Breast epithelium (tissue), 3 donors: Measurements from ENCODE around the gene RRAD.

Experiments used
- CTCF ChIP-seq, 3 donors: fragments of 450-650 bp; IDR thresholded peaks; one replicate each; pipeline ENCODE4 v1.5.1; 2016 to 2017; ENCODE audit warnings: antibody characterized with exemption in 3 of 3, mild to moderate bottlenecking in 3 of 3, moderate library complexity in 3 of 3
- POLR2A ChIP-seq: fragments of 450-650 bp; IDR thresholded peaks from one replicate; pipeline ENCODE4 v1.6.1; 2016; ENCODE audit warnings: antibody characterized with exemption, mild to moderate bottlenecking, moderate library complexity
- POLR2AphosphoS5 ChIP-seq, 3 donors: sonication (generic); formaldehyde crosslinking; IDR thresholded peaks; one replicate each; pipeline ENCODE4 v1.6.1; 2017; ENCODE audit warnings: antibody characterized with exemption in 3 of 3

- no peak for TF ChIP-seq POLR2A
- TF ChIP-seq CTCF (IDR thresholded peaks at IDR 0.05), result no peak
- no peak for TF ChIP-seq POLR2AphosphoS5 (IDR thresholded peaks at IDR 0.05)
Observed at GRCh38 chr16:66949472-66949871, 24.1 kb upstream of the RRAD start.
